ENCODE data around the gene JTB. TPM values are rescaled to one million over a fixed set of nuclear protein-coding genes. Genes with fewer than 3 reads are reported as not detected.

JTB gene
- polyA plus RNA-seq, 1 donor from 2014 or later: 257 TPM

GRCh38 chr1:153958961-153959260, 18.6 kb downstream of the JTB start:
- H3K4me2 ChIP-seq (ENCODE audit: low read length): peak overlapping the region; percentile 47
- H3K4me3 ChIP-seq (ENCODE audit: low read length): peak overlapping the region; percentile 83
- H3K9me3 ChIP-seq (ENCODE audit: low read length): no peaks in the 10 kb centered on the region
- no peaks in the 10 kb centered on the region for H4K20me1 ChIP-seq (ENCODE audit: insufficient read depth)
- peak overlapping the region; percentile 38 for H3K27ac ChIP-seq (ENCODE audit: low read length)
- no peaks in the 10 kb centered on the region for H3K27me3 ChIP-seq (ENCODE audit: insufficient read depth, low read depth, low read length)
- H2AFZ ChIP-seq (ENCODE audit: low read depth, low read length): peak overlapping the region; percentile 30
- no peak for TF ChIP-seq MXI1 (conservative IDR thresholded peaks at IDR 0.05; ENCODE audit: poor library complexity, severe bottlenecking)
- H3F3A ChIP-seq (ENCODE audit: insufficient read depth, low read length, poor library complexity, severe bottlenecking): no peaks in the 10 kb centered on the region
- H3K79me2 ChIP-seq (replicated peaks; ENCODE audit: insufficient read depth, low read length): peaks cover 50% of the 10 kb centered on the region
- H3K9ac ChIP-seq (ENCODE audit: low read length): peak overlapping the region; percentile 28
- no peaks in the 10 kb centered on the region for H3K9me2 ChIP-seq (ENCODE audit: insufficient read depth, low read length)
- no peaks in the 10 kb centered on the region for H3K36me3 ChIP-seq (ENCODE audit: insufficient read depth, low read length)

- peaks cover 52% of the 10 kb centered on the region for H3K79me2 ChIP-seq (replicated peaks; ENCODE audit: insufficient read depth, low read length)
- peak within 1 kb of the TSS; percentile 90 for H3K9ac ChIP-seq (ENCODE audit: low read length)
- no peaks in the 10 kb centered on the region for H3K9me3 ChIP-seq (ENCODE audit: low read length)
- TF ChIP-seq SMC3 (conservative IDR thresholded peaks at IDR 0.05; ENCODE audit: poor library complexity): peak; percentile 19
- no peak for TF ChIP-seq EZH2 (IDR thresholded peaks at IDR 0.05; ENCODE audit: borderline replicate concordance, insufficient read depth, low read length, poor library complexity, severe bottlenecking)
- no peak for TF ChIP-seq RAD21 (conservative IDR thresholded peaks at IDR 0.05)
- peak; percentile 34 for TF ChIP-seq TAF1 (IDR thresholded peaks at IDR 0.05; ENCODE audit: low read depth)
- peak; percentile 84 for TF ChIP-seq POLR2AphosphoS5 (IDR thresholded peaks at IDR 0.05)
- TF ChIP-seq EP300 (conservative IDR thresholded peaks at IDR 0.05; ENCODE audit: poor library complexity, severe bottlenecking): peak; percentile 31
- TF ChIP-seq MXI1 (conservative IDR thresholded peaks at IDR 0.05; ENCODE audit: poor library complexity, severe bottlenecking): peak; percentile 73
- TF ChIP-seq REST (IDR thresholded peaks at IDR 0.05; ENCODE audit: borderline replicate concordance): peak; percentile 63
- peak; percentile 23 for TF ChIP-seq CTCF (IDR thresholded peaks at IDR 0.05; ENCODE audit: poor library complexity, severe bottlenecking)
- H3F3A ChIP-seq (ENCODE audit: insufficient read depth, low read length, poor library complexity, severe bottlenecking): no peaks in the 10 kb centered on the region
- no peaks in the 10 kb centered on the region for H4K20me1 ChIP-seq (ENCODE audit: insufficient read depth)
- H2AFZ ChIP-seq (ENCODE audit: low read depth, low read length): peak within 1 kb of the TSS; percentile 69
- H3K4me3 ChIP-seq (ENCODE audit: low read length): peak within 1 kb of the TSS; percentile 83
- no peaks in the 10 kb centered on the region for H3K9me2 ChIP-seq (ENCODE audit: insufficient read depth, low read length)
- peak within 1 kb of the TSS; percentile 94 for H3K4me2 ChIP-seq (ENCODE audit: low read length)
- H3K27me3 ChIP-seq (ENCODE audit: insufficient read depth, low read depth, low read length): no peaks in the 10 kb centered on the region
- peak within 1 kb of the TSS; percentile 84 for H3K27ac ChIP-seq (ENCODE audit: low read length)
- H3K36me3 ChIP-seq (ENCODE audit: insufficient read depth, low read length): no peaks in the 10 kb centered on the region
Observed at GRCh38 chr1:153958111-153958960, 19.1 kb downstream of the JTB start, which contains the start of gene CRTC2. Gene CRTC2 (minus strand): TSS chr1:153958612. CDS start chr1:153958497, 115 bp downstream.

Data from neural cell (in vitro differentiated cells).